Measurements from ENCODE around the gene MUC12. TPM values are rescaled to one million over a fixed set of nuclear protein-coding genes. Genes with fewer than 3 reads are reported as not detected.
A peak's percentile ranks its signal among the peaks of the same experiment; 100 is the strongest.

MUC12 gene
- total and polyA plus RNA-seq, 2 donors (not counting 3 experiments of a cell fraction or from before 2014, with no cell fraction given) = not detected

- intact Hi-C loops (cut with micrococcal nuclease) = no loop called here
- dilution Hi-C loops (cut with MboI; ENCODE audit: extremely low pct_ligation_motif_present, low sequenced_read_pairs) = no loop called here
- H3K9ac ChIP-seq (replicated peaks; ENCODE audit: extremely low read depth, insufficient read depth, low read length) = no peak overlapping the region
- H3K9me1 ChIP-seq (replicated peaks; ENCODE audit: control insufficient read depth, extremely low read depth, insufficient read depth, low read length) = no peaks in the 10 kb centered on the region
- FAIRE-seq = peak; percentile 90
- no peaks in the 10 kb centered on the region for H3K9me3 ChIP-seq (replicated peaks; ENCODE audit: control insufficient read depth, insufficient read depth, low read length)
- no peaks in the 10 kb centered on the region for H3K79me2 ChIP-seq (ENCODE audit: control insufficient read depth, insufficient read depth, low read length)
- H3K27me3 ChIP-seq (ENCODE audit: control insufficient read depth in 2 of 2, insufficient read depth in 2 of 2, low read length in 2 of 2) = peaks cover 0 to 4% of the 10 kb centered on the region in 2 experiments
- no peak overlapping the region for H2AFZ ChIP-seq (ENCODE audit: low read depth, low read length)
- peaks cover 6% of the 10 kb centered on the region for H3K4me1 ChIP-seq (ENCODE audit: control insufficient read depth, extremely low read depth, insufficient read depth, low read length)
- CTCF ChIA-PET = interaction anchor here (0.9 to 1.0 kb wide), 2 partner anchors 8 to 13 kb away, joined by 3 read pairs; no protein-coding TSS in a partner anchor
- no peaks in the 10 kb centered on the region for H4K20me1 ChIP-seq (replicated peaks; ENCODE audit: control insufficient read depth, extremely low read depth, insufficient read depth, low read length)
- no peak overlapping the region for H3K27ac ChIP-seq (ENCODE audit: insufficient read depth, low read depth, low read length)
- TF ChIP-seq FOS (IDR thresholded peaks at IDR 0.05; ENCODE audit: borderline replicate concordance, insufficient read depth, low read length) (no peak), JUN (IDR thresholded peaks at IDR 0.05; ENCODE audit: borderline replicate concordance, insufficient read depth, insufficient read length, low read depth) (no peak), CTCF (IDR thresholded peaks at IDR 0.05; ENCODE audit: extremely low read depth in 1 of 2, insufficient read depth in 1 of 2, low read depth in 1 of 2, low read length in 2 of 2) (no peak), POLR2AphosphoS5 (IDR thresholded peaks at IDR 0.05; ENCODE audit: insufficient read depth, low read depth, low read length) (no peak), POLR2A (IDR thresholded peaks at IDR 0.05; ENCODE audit: low read depth, low read length) (no peak)
- DNase-seq (ENCODE audit: low read depth, low spot score) = peak; percentile 83
- no peaks in the 10 kb centered on the region for H3K36me3 ChIP-seq (ENCODE audit: control insufficient read depth in 2 of 2, extremely low read depth in 1 of 2, insufficient read depth in 2 of 2, low read length in 2 of 2)
- no TSS peak for BruUV-seq (replicated peaks)
- POLR2A ChIA-PET = no interaction called here
- peak overlapping the region; percentile 7 for H3K4me2 ChIP-seq (ENCODE audit: insufficient read depth, low read length)
- no peak overlapping the region for H3K4me3 ChIP-seq (replicated peaks in 1 of 3; ENCODE audit: insufficient read depth in 1 of 3, low read depth in 1 of 3, low read length in 3 of 3)
These were observed 27.2 kb upstream of the MUC12 start for GRCh38 chr7:100942045-100942774.

- intact Hi-C loops (cut with micrococcal nuclease) = no loop called here
- no peaks in the 10 kb centered on the region for H4K20me1 ChIP-seq (replicated peaks; ENCODE audit: control insufficient read depth, extremely low read depth, insufficient read depth, low read length)
- dilution Hi-C loops (cut with MboI; ENCODE audit: extremely low pct_ligation_motif_present, low sequenced_read_pairs) = no loop called here
- no peaks in the 10 kb centered on the region for H3K9me1 ChIP-seq (replicated peaks; ENCODE audit: control insufficient read depth, extremely low read depth, insufficient read depth, low read length)
- no peaks in the 10 kb centered on the region for H3K79me2 ChIP-seq (ENCODE audit: control insufficient read depth, insufficient read depth, low read length)
- POLR2A ChIA-PET = no interaction called here
- H3K4me3 ChIP-seq (replicated peaks in 1 of 3; ENCODE audit: insufficient read depth in 1 of 3, low read depth in 1 of 3, low read length in 3 of 3) = no peak overlapping the region
- no peak overlapping the region for H3K4me2 ChIP-seq (ENCODE audit: insufficient read depth, low read length)
- no peak for TF ChIP-seq GATA2 (IDR thresholded peaks at IDR 0.05; ENCODE audit: insufficient read depth, insufficient read length, low read depth, low read length)
- TF ChIP-seq JUN (IDR thresholded peaks at IDR 0.05; ENCODE audit: borderline replicate concordance, insufficient read depth, insufficient read length, low read depth) = no peak
- TF ChIP-seq FOS (IDR thresholded peaks at IDR 0.05; ENCODE audit: borderline replicate concordance, insufficient read depth, low read length) = no peak
- TF ChIP-seq POLR2A (IDR thresholded peaks at IDR 0.05; ENCODE audit: low read depth, low read length) = no peak
- no peak for TF ChIP-seq MAX (IDR thresholded peaks at IDR 0.05; ENCODE audit: insufficient read depth, insufficient read length)
- TF ChIP-seq POLR2AphosphoS5 (IDR thresholded peaks at IDR 0.05; ENCODE audit: insufficient read depth, low read depth, low read length) = no peak
- TF ChIP-seq MYC (IDR thresholded peaks at IDR 0.05; ENCODE audit: low read depth, low read length) = no peak
- TF ChIP-seq CTCF (IDR thresholded peaks at IDR 0.05; ENCODE audit: extremely low read depth in 1 of 2, insufficient read depth in 1 of 2, low read depth in 1 of 2, low read length in 2 of 2) = no peak
- TF ChIP-seq EZH2 (IDR thresholded peaks at IDR 0.05; ENCODE audit: borderline replicate concordance, low read depth, low read length, severe bottlenecking) = no peak
- no peaks in the 10 kb centered on the region for H3K9me3 ChIP-seq (replicated peaks; ENCODE audit: control insufficient read depth, insufficient read depth, low read length)
- BruUV-seq (replicated peaks) = no TSS peak
- H3K4me1 ChIP-seq (ENCODE audit: control insufficient read depth, extremely low read depth, insufficient read depth, low read length) = peaks cover 6% of the 10 kb centered on the region
- no peak overlapping the region for H3K27ac ChIP-seq (ENCODE audit: insufficient read depth, low read depth, low read length)
- H3K27me3 ChIP-seq (ENCODE audit: control insufficient read depth in 2 of 2, insufficient read depth in 2 of 2, low read length in 2 of 2) = peaks cover 0 to 6% of the 10 kb centered on the region in 2 experiments
- DNase-seq (ENCODE audit: low read depth, low spot score) (no peak), FAIRE-seq (no peak)
- CTCF ChIA-PET = no interaction called here
- no peaks in the 10 kb centered on the region for H3K36me3 ChIP-seq (ENCODE audit: control insufficient read depth in 2 of 2, extremely low read depth in 1 of 2, insufficient read depth in 2 of 2, low read length in 2 of 2)
- no peak overlapping the region for H3K9ac ChIP-seq (replicated peaks; ENCODE audit: extremely low read depth, insufficient read depth, low read length)
- no peak overlapping the region for H2AFZ ChIP-seq (ENCODE audit: low read depth, low read length)
These were observed 25.7 kb upstream of the MUC12 start for GRCh38 chr7:100943693-100944092.

Data from endothelial cell of umbilical vein (primary cell).